Measurements from ENCODE around the gene CFAP99. TPM values are rescaled to one million over a fixed set of nuclear protein-coding genes. Genes with fewer than 3 reads are reported as not detected.

Gene CFAP99
- total and polyA plus RNA-seq, 3 donors from 2014 or later: 30.5 to 41.2 (median 40.1) TPM

GRCh38 chr4:2500547-2500946 lies 81.8 kb downstream of the CFAP99 start:
- 83 to 84% methylated on average over 2 of the region's 2 CpGs for WGBS, 2 donors
- no peaks in the 10 kb centered on the region for H3K27me3 ChIP-seq
- no peak for TF ChIP-seq POLR2A (IDR thresholded peaks at IDR 0.05)
- no peak for TF ChIP-seq CTCF (IDR thresholded peaks at IDR 0.05)
- intact Hi-C loops (cut with DNase I; ENCODE audit: low total_unique reads): no loop called here
- H3K36me3 ChIP-seq (ENCODE audit: low read depth, missing control alignments): no peaks in the 10 kb centered on the region
- DNase-seq: no peak
- no peaks in the 10 kb centered on the region for H3K9me3 ChIP-seq
- H3K4me1 ChIP-seq: peaks cover 4% of the 10 kb centered on the region
- H3K4me3 ChIP-seq: no peak overlapping the region
- no peak overlapping the region for H3K27ac ChIP-seq

- Histone ChIP-seq H3K4me3 (no peak overlapping the region), H3K9me3 (no peaks in the 10 kb centered on the region), H3K27ac (no peak overlapping the region), H3K36me3 (ENCODE audit: low read depth, missing control alignments) (no peaks in the 10 kb centered on the region), H3K4me1 (no peaks in the 10 kb centered on the region), H3K27me3 (no peaks in the 10 kb centered on the region)
- TF ChIP-seq CTCF (IDR thresholded peaks at IDR 0.05): no peak
- TF ChIP-seq POLR2A (IDR thresholded peaks at IDR 0.05): no peak
- intact Hi-C loops (cut with DNase I; ENCODE audit: low total_unique reads): no loop called here
- no peak for DNase-seq
- 93 to 98% methylated on average over 6 to 7 of the region's 7 CpGs for WGBS, 2 donors
Observed at GRCh38 chr4:2501034-2501594, 82.4 kb downstream of the CFAP99 start.

GRCh38 chr4:2503809-2504208 lies 85.1 kb downstream of the CFAP99 start:
- intact Hi-C loops (cut with DNase I; ENCODE audit: low total_unique reads): no loop called here
- no peak for DNase-seq
- Histone ChIP-seq H3K27me3 (no peaks in the 10 kb centered on the region), H3K27ac (no peak overlapping the region), H3K36me3 (ENCODE audit: low read depth, missing control alignments) (no peaks in the 10 kb centered on the region), H3K4me3 (no peak overlapping the region), H3K9me3 (no peaks in the 10 kb centered on the region), H3K4me1 (no peaks in the 10 kb centered on the region)
- TF ChIP-seq POLR2A (IDR thresholded peaks at IDR 0.05): no peak
- no peak for TF ChIP-seq CTCF (IDR thresholded peaks at IDR 0.05)
- WGBS, 2 donors: 94 to 97% methylated on average over 5 of the region's 5 CpGs

- H3K4me1 ChIP-seq: peaks cover 6% of the 10 kb centered on the region
- 90 to 93% methylated on average over 4 of the region's 4 CpGs for WGBS, 2 donors
- H3K27ac ChIP-seq: no peak overlapping the region
- TF ChIP-seq POLR2A (IDR thresholded peaks at IDR 0.05): no peak
- no peak for TF ChIP-seq CTCF (IDR thresholded peaks at IDR 0.05)
- H3K36me3 ChIP-seq (ENCODE audit: low read depth, missing control alignments): no peaks in the 10 kb centered on the region
- H3K27me3 ChIP-seq: no peaks in the 10 kb centered on the region
- intact Hi-C loops (cut with DNase I; ENCODE audit: low total_unique reads): no loop called here
- no peak overlapping the region for H3K4me3 ChIP-seq
- H3K9me3 ChIP-seq: no peaks in the 10 kb centered on the region
- no peak for DNase-seq
Observed at GRCh38 chr4:2507259-2507658, 88.5 kb downstream of the CFAP99 start.

- no peak for DNase-seq
- Histone ChIP-seq H3K4me3 (no peak overlapping the region), H3K4me1 (peaks cover 6% of the 10 kb centered on the region), H3K36me3 (ENCODE audit: low read depth, missing control alignments) (no peaks in the 10 kb centered on the region), H3K9me3 (no peaks in the 10 kb centered on the region), H3K27me3 (no peaks in the 10 kb centered on the region), H3K27ac (no peak overlapping the region)
- WGBS, 2 donors: 91 to 95% methylated on average over 7 of the region's 7 CpGs
- no peak for TF ChIP-seq POLR2A (IDR thresholded peaks at IDR 0.05)
- no peak for TF ChIP-seq CTCF (IDR thresholded peaks at IDR 0.05)
- intact Hi-C loops (cut with DNase I; ENCODE audit: low total_unique reads): no loop called here
Observed at GRCh38 chr4:2507855-2508254, 89.1 kb downstream of the CFAP99 start.
